Small intestine (tissue), 7 donors: ENCODE data around the gene CEP85L. TPM values are rescaled to one million over a fixed set of nuclear protein-coding genes. Genes with fewer than 3 reads are reported as not detected.

ENCODE experiments used
- DNase-seq, 2 donors: peaks; one replicate each; pipeline versions ENCODE4 v3.0.0 to v3.0.0-alpha.2; 2013
- FAIRE-seq: peaks from 2 replicates; lab custom pipeline; 2012; peaks lifted over from hg19 to GRCh38; lab: Jason Lieb, UNC
- H3K27ac ChIP-seq, 3 donors: one replicate each; pipeline ENCODE4 v1.5.1; 2013; ENCODE audit warnings: low read length in 2 of 3, mild to moderate bottlenecking in 2 of 3, control low read depth in 1 of 3, inconsistent platforms in 1 of 3, low read depth in 1 of 3, moderate library complexity in 1 of 3
- H3K27me3 ChIP-seq, 3 donors: one replicate each; pipeline ENCODE4 v1.6.1; 2013; ENCODE audit warnings: low read length in 3 of 3, inconsistent platforms in 1 of 3; ENCODE audit not compliant: control insufficient read depth in 3 of 3, insufficient read depth in 3 of 3
- H3K36me3 ChIP-seq, 3 donors: one replicate each; pipeline ENCODE4 v1.6.1; 2013; ENCODE audit warnings: low read length in 3 of 3, inconsistent platforms in 1 of 3, low read depth in 1 of 3, mild to moderate bottlenecking in 1 of 3, moderate library complexity in 1 of 3; ENCODE audit not compliant: control insufficient read depth in 3 of 3, insufficient read depth in 2 of 3
- H3K4me1 ChIP-seq, 3 donors: one replicate each; pipeline ENCODE4 v1.6.1; 2013; ENCODE audit warnings: low read length in 2 of 3, inconsistent platforms in 1 of 3, low read depth in 1 of 3, mild to moderate bottlenecking in 1 of 3, moderate library complexity in 1 of 3; ENCODE audit not compliant: control insufficient read depth in 3 of 3, insufficient read depth in 2 of 3
- H3K4me3 ChIP-seq, 3 donors: one replicate each; pipeline ENCODE4 v1.5.1; 2013; ENCODE audit warnings: low read length in 3 of 3, control low read depth in 1 of 3, inconsistent platforms in 1 of 3, low read depth in 1 of 3, mild to moderate bottlenecking in 1 of 3, moderate library complexity in 1 of 3
- H3K9me3 ChIP-seq, 2 donors: one replicate each; pipeline ENCODE4 v1.6.1; 2013; ENCODE audit warnings: low read depth in 1 of 2, low read length in 1 of 2; ENCODE audit not compliant: control insufficient read depth in 2 of 2, insufficient read depth in 1 of 2
- WGBS, 3 donors: extraction: QIAGEN DNeasy Blood & Tissue Kit; methylation state at CpG; one replicate each; pipeline ENCODE4 v1.1.7; 2013; 5-methylcytosine and 5-hydroxymethylcytosine counted together
- polyA plus RNA-seq, 4 donors: library from polyadenylated mRNA; stranded (reverse) in 3 of 4; unstranded in 1 of 4; fragments of 200-250 nt in 3 of 4; fragments of 120-200 nt in 1 of 4; gene quantifications; one replicate each; pipeline versions ENCODE4 v1.2.1 to v1.2.3, GENCODE V29; 2013
- donor health status: healthy with polysubstance abuse.
- donor health status: control.
- donor health status: control.
- donor health status: Bipolar disorder and iron deficiency.
- donor health status: healthy.

CEP85L gene
- polyA plus RNA-seq, 4 donors, result 0.22 to 2.2 (median 0.66) TPM

- peaks cover 0 to 2% (median under 1%) of the 10 kb centered on the region in 3 donors for H3K36me3 ChIP-seq
- DNase-seq (no peak), FAIRE-seq (no peak)
- 67 to 87% (median 72%) methylated on average over 5 of the region's 5 CpGs for WGBS, 3 donors
- no peak overlapping the region for H3K27ac ChIP-seq
- no peaks in the 10 kb centered on the region for H3K9me3 ChIP-seq
- no peaks in the 10 kb centered on the region for H3K27me3 ChIP-seq
- H3K4me1 ChIP-seq, result no peaks in the 10 kb centered on the region
- no peak overlapping the region for H3K4me3 ChIP-seq
Observed at GRCh38 chr6:118506071-118506638, 145.2 kb downstream of the CEP85L start.

- Histone ChIP-seq H3K36me3 (peaks cover 0 to 2% (median 2%) of the 10 kb centered on the region in 3 donors), H3K27ac (no peak overlapping the region), H3K4me3 (no peak overlapping the region), H3K27me3 (no peaks in the 10 kb centered on the region), H3K9me3 (no peaks in the 10 kb centered on the region), H3K4me1 (no peaks in the 10 kb centered on the region)
- WGBS, 3 donors, result 87 to 91% (median 91%) methylated on average over 2 of the region's 2 CpGs
- DNase-seq (no peak), FAIRE-seq (no peak)
Observed at GRCh38 chr6:118505656-118506055, 145.7 kb downstream of the CEP85L start.

- no peak for DNase-seq
- Histone ChIP-seq H3K27ac (no peak overlapping the region), H3K36me3 (peaks cover 0 to 2% (median 2%) of the 10 kb centered on the region in 3 donors), H3K9me3 (peaks cover 0 to 5% of the 10 kb centered on the region in 2 donors), H3K27me3 (no peaks in the 10 kb centered on the region), H3K4me3 (no peak overlapping the region), H3K4me1 (no peaks in the 10 kb centered on the region)
- FAIRE-seq, result no peak
- 97 to 99% (median 98%) methylated on average over 2 of the region's 2 CpGs for WGBS, 3 donors
Observed at GRCh38 chr6:118504611-118505010, 146.8 kb downstream of the CEP85L start.

DNA sequence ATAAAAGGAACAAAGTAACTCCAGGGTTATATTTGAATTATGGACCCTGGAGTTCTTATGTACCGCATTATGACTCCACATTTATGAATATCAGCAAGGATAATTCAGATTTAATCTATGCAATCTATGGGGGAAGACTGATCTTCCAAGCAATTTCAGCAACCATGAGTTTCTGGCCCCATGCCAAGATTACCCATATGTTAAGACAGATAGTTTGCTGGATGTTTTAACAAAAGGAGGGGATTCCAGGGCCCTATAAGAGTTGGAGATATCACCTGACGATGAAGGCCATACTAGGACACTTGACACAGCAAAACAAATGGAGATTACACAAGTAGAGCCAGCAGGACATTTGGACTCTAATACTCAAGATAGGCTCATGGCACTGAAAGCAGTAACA lies 149.2 kb downstream of the CEP85L start:
- peaks cover 0 to 5% of the 10 kb centered on the region in 2 donors for H3K9me3 ChIP-seq
- no peaks in the 10 kb centered on the region for H3K4me1 ChIP-seq
- WGBS, 3 donors, result 71 to 93% (median 75%) methylated on average over 2 of the region's 2 CpGs
- DNase-seq (no peak), FAIRE-seq (no peak)
- H3K36me3 ChIP-seq, result peaks cover 0 to 2% (median 2%) of the 10 kb centered on the region in 3 donors
- no peak overlapping the region for H3K27ac ChIP-seq
- no peak overlapping the region for H3K4me3 ChIP-seq
- H3K27me3 ChIP-seq, result no peaks in the 10 kb centered on the region

GRCh38 chr6:118501765-118502164 lies 149.6 kb downstream of the CEP85L start:
- WGBS, 3 donors, result 88 to 100% (median 91%) methylated on average over 1 of the region's 1 CpG

DNA sequence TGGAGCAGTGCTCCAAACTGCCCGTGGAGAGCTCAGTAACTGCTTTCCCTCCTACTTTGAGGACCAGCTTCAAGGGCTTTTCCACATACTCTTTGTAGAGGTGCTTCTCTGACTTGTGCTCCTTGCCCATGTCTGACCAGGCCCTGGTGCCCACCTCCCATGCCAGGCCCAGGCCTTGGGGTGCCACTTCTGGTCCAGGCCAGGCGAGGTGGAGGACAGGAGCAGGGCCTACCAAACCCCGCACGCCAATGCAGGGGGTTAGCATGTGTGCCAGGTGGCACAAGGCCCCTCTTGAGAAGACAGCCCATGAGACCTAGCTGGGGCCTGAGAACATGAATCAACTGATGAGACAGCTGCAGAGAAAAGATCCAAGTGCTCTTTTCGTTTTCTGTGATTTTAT lies 150.3 kb downstream of the CEP85L start:
- Histone ChIP-seq H3K4me3 (no peak overlapping the region), H3K36me3 (peaks cover 0 to 2% (median 2%) of the 10 kb centered on the region in 3 donors), H3K9me3 (peaks cover 0 to 5% of the 10 kb centered on the region in 2 donors), H3K27me3 (no peaks in the 10 kb centered on the region), H3K27ac (no peak overlapping the region), H3K4me1 (no peaks in the 10 kb centered on the region)
- FAIRE-seq, result no peak
- DNase-seq, result no peak
- 87 to 91% (median 89%) methylated on average over 5 of the region's 5 CpGs for WGBS, 3 donors

More at GRCh38 chr6:118501765-118502164, 149.6 kb downstream of the CEP85L start:
- FAIRE-seq (no peak), DNase-seq (no peak)
- Histone ChIP-seq H3K4me3 (no peak overlapping the region), H3K27ac (no peak overlapping the region), H3K36me3 (peaks cover 0 to 2% (median 2%) of the 10 kb centered on the region in 3 donors), H3K9me3 (peaks cover 0 to 5% of the 10 kb centered on the region in 2 donors), H3K4me1 (no peaks in the 10 kb centered on the region), H3K27me3 (no peaks in the 10 kb centered on the region)

- 77 to 85% (median 85%) methylated on average over 10 of the region's 10 CpGs for WGBS, 3 donors
- peaks cover 0 to 2% (median 2%) of the 10 kb centered on the region in 3 donors for H3K36me3 ChIP-seq
- H3K9me3 ChIP-seq, result peaks cover 0 to 5% of the 10 kb centered on the region in 2 donors
- no peak overlapping the region for H3K27ac ChIP-seq
- H3K4me1 ChIP-seq, result no peaks in the 10 kb centered on the region
- no peaks in the 10 kb centered on the region for H3K27me3 ChIP-seq
- DNase-seq (no peak), FAIRE-seq (no peak)
- H3K4me3 ChIP-seq, result no peak overlapping the region
Observed at GRCh38 chr6:118500130-118501015, 151.0 kb downstream of the CEP85L start.

- Histone ChIP-seq H3K27ac (no peak overlapping the region), H3K27me3 (no peaks in the 10 kb centered on the region), H3K4me3 (no peak overlapping the region), H3K9me3 (peaks cover 0 to 5% of the 10 kb centered on the region in 2 donors), H3K4me1 (no peaks in the 10 kb centered on the region), H3K36me3 (no peaks in the 10 kb centered on the region)
- DNase-seq (no peak), FAIRE-seq (no peak)
- WGBS, 3 donors, result 93 to 95% (median 95%) methylated on average over 5 of the region's 5 CpGs
Observed at GRCh38 chr6:118495485-118496280, 155.7 kb downstream of the CEP85L start.
